H9 (cell line): ENCODE data around the gene TMEM200A. TPM values are rescaled to one million over a fixed set of nuclear protein-coding genes. Genes with fewer than 3 reads are reported as not detected.

ENCODE experiments used
- DNase-seq: peaks from one replicate; pipeline ENCODE4 v3.0.0-alpha.2; 2017
- H2AFZ ChIP-seq: one replicate; pipeline ENCODE4 v1.6.1; 2013; ENCODE audit warnings: mild to moderate bottlenecking, low read length, control low read depth, moderate library complexity
- H2AK5ac ChIP-seq: 2 replicates; pipeline ENCODE4 v1.6.1; 2013; ENCODE audit warnings: low read length, control low read depth, mixed read lengths; ENCODE audit not compliant: insufficient read length
- H2BK120ac ChIP-seq: one replicate; pipeline ENCODE4 v1.6.1; 2013; ENCODE audit warnings: low read depth, mild to moderate bottlenecking, low read length, control low read depth, inconsistent platforms; ENCODE audit not compliant: poor library complexity, severe bottlenecking
- H2BK12ac ChIP-seq: 2 replicates; pipeline ENCODE4 v1.6.1; 2013; ENCODE audit warnings: low read length, control low read depth, mixed read lengths, low read depth; ENCODE audit not compliant: insufficient read length
- H2BK15ac ChIP-seq: 2 replicates; pipeline ENCODE4 v1.6.1; 2013; ENCODE audit warnings: low read depth, low read length, control low read depth
- H2BK20ac ChIP-seq: one replicate; pipeline ENCODE4 v1.6.1; 2013; ENCODE audit warnings: low read depth, mild to moderate bottlenecking, low read length, control low read depth, inconsistent platforms; ENCODE audit not compliant: poor library complexity, severe bottlenecking
- H2BK5ac ChIP-seq: 2 replicates; pipeline ENCODE4 v1.6.1; 2013; ENCODE audit warnings: low read length, control low read depth, mixed read lengths; ENCODE audit not compliant: insufficient read length
- H3K14ac ChIP-seq: 2 replicates; pipeline ENCODE4 v1.6.1; 2013; ENCODE audit warnings: low read length, control low read depth; ENCODE audit not compliant: insufficient read depth
- H3K18ac ChIP-seq: 2 replicates; pipeline ENCODE4 v1.6.1; 2013; ENCODE audit warnings: low read depth, mild to moderate bottlenecking, mixed read lengths, low read length, control low read depth; ENCODE audit not compliant: insufficient read length
- H3K23ac ChIP-seq: 2 replicates; pipeline ENCODE4 v1.6.1; 2013; ENCODE audit warnings: low read length, control low read depth, mixed read lengths, low read depth; ENCODE audit not compliant: insufficient read length
- H3K23me2 ChIP-seq: 2 replicates; pipeline ENCODE4 v1.6.1; 2013; ENCODE audit warnings: low read depth, mild to moderate bottlenecking, mixed read lengths, low read length, control low read depth; ENCODE audit not compliant: insufficient read length, poor library complexity, severe bottlenecking
- H3K27ac ChIP-seq: 2 replicates; pipeline ENCODE4 v1.5.1; 2013; ENCODE audit warnings: low read length, control low read depth, mixed read lengths, low read depth; ENCODE audit not compliant: insufficient read length
- H3K27me3 ChIP-seq: 2 replicates; pipeline ENCODE4 v1.6.1; 2013; ENCODE audit warnings: low read length, control low read depth, inconsistent platforms; ENCODE audit not compliant: insufficient read depth
- H3K4ac ChIP-seq: 2 replicates; pipeline ENCODE4 v1.6.1; 2013; ENCODE audit warnings: low read depth, mild to moderate bottlenecking, control low read depth, inconsistent platforms, low read length, moderate library complexity
- H3K4me1 ChIP-seq: 2 replicates; pipeline ENCODE4 v1.6.1; 2013; ENCODE audit warnings: low read length, control low read depth, inconsistent platforms; ENCODE audit not compliant: insufficient read depth
- H3K4me2 ChIP-seq: 2 replicates; pipeline ENCODE4 v1.6.1; 2013; ENCODE audit warnings: low read length, control low read depth, mixed read lengths; ENCODE audit not compliant: insufficient read length, insufficient read depth
- H3K56ac ChIP-seq: 2 replicates; pipeline ENCODE4 v1.6.1; 2013; ENCODE audit warnings: low read depth, mild to moderate bottlenecking, mixed read lengths, low read length, control low read depth; ENCODE audit not compliant: insufficient read length
- H3K79me1 ChIP-seq: 2 replicates; pipeline ENCODE4 v1.6.1; 2013; ENCODE audit warnings: low read depth, mild to moderate bottlenecking, moderate library complexity, low read length, control low read depth, inconsistent platforms; ENCODE audit not compliant: insufficient read depth, poor library complexity, severe bottlenecking
- H3K79me2 ChIP-seq: 2 replicates; pipeline ENCODE4 v1.6.1; 2013; ENCODE audit warnings: low read length, control low read depth, inconsistent platforms; ENCODE audit not compliant: insufficient read depth
- H3K9ac ChIP-seq: 2 replicates; pipeline ENCODE4 v1.6.1; 2013; ENCODE audit warnings: low read length, control low read depth, mixed read lengths; ENCODE audit not compliant: insufficient read length; ENCODE audit errors: extremely low read depth
- H3K9me3 ChIP-seq: one replicate; pipeline ENCODE4 v1.6.1; 2013; ENCODE audit warnings: low read depth, low read length, inconsistent platforms; ENCODE audit not compliant: control insufficient read depth
- H3T11ph ChIP-seq: one replicate; pipeline ENCODE4 v1.6.1; 2013; ENCODE audit warnings: mild to moderate bottlenecking, low read length, control low read depth, inconsistent platforms
- H4K20me1 ChIP-seq: one replicate; pipeline ENCODE4 v1.6.1; 2013; ENCODE audit not compliant: control insufficient read depth, insufficient read length, insufficient read depth
- H4K5ac ChIP-seq: 2 replicates; pipeline ENCODE4 v1.6.1; 2013; ENCODE audit warnings: low read depth, mild to moderate bottlenecking, mixed read lengths, low read length, control low read depth; ENCODE audit not compliant: insufficient read length
- H4K8ac ChIP-seq: replicated peaks from 2 replicates; pipeline ENCODE4 v1.6.1; 2013; ENCODE audit warnings: low read length, control low read depth, mixed read lengths, low read depth; ENCODE audit not compliant: insufficient read length
- H4K91ac ChIP-seq: 2 replicates; pipeline ENCODE4 v1.6.1; 2013; ENCODE audit warnings: low read depth, mild to moderate bottlenecking, moderate library complexity, mixed read lengths, low read length, control low read depth; ENCODE audit not compliant: insufficient read length
- H3K27ac Mint-ChIP-seq, 3 experiments: 2 replicates in 2 of 3; 3 replicates in 1 of 3; pipeline ENCODE4 v1.8.0; 2020 to 2021; ENCODE audit warnings: mixed read lengths in 3 of 3, mild to moderate bottlenecking in 1 of 3, moderate library complexity in 1 of 3
- H3K27me3 Mint-ChIP-seq: 2 replicates; pipeline ENCODE4 v1.8.0; 2021; ENCODE audit warnings: low read depth, mild to moderate bottlenecking, moderate library complexity, mixed read lengths
- H3K36me3 Mint-ChIP-seq, 3 experiments: 2 replicates in 2 of 3; 3 replicates in 1 of 3; pipeline ENCODE4 v1.8.0; 2020 to 2021; ENCODE audit warnings: low read depth in 3 of 3, mixed read lengths in 3 of 3; ENCODE audit not compliant: insufficient read depth in 1 of 3
- H3K4me1 Mint-ChIP-seq, 2 experiments: 2 replicates each; pipeline ENCODE4 v1.8.0; 2020; ENCODE audit warnings: mixed read lengths in 2 of 2
- H3K4me3 Mint-ChIP-seq, 2 experiments: 2 replicates in 1 of 2; 3 replicates in 1 of 2; pipeline ENCODE4 v1.8.0; 2020 to 2021; ENCODE audit warnings: mild to moderate bottlenecking in 2 of 2, mixed read lengths in 2 of 2, moderate library complexity in 1 of 2
- H3K9me3 Mint-ChIP-seq, 2 experiments: 2 replicates in 1 of 2; 3 replicates in 1 of 2; pipeline ENCODE4 v1.8.0; 2020; ENCODE audit warnings: mild to moderate bottlenecking in 2 of 2, mixed read lengths in 2 of 2, moderate library complexity in 1 of 2
- CTCF ChIP-seq: fragments of 200-600 bp; sonication (generic); conservative IDR thresholded peaks from 3 replicates; pipeline ENCODE4 v1.8.0; 2021; ENCODE audit warnings: antibody characterized with exemption, mild to moderate bottlenecking
- WGBS: extraction: QIAGEN DNeasy Blood & Tissue Kit; methylation state at CpG from one replicate; pipeline ENCODE4 v1.1.7; 2013; ENCODE audit warnings: missing lambda C conversion rate, low lambda C conversion rate, mixed read lengths; ENCODE audit not compliant: insufficient read length; ENCODE audit errors: extremely low coverage; 5-methylcytosine and 5-hydroxymethylcytosine counted together
- total RNA-seq: library from RNA; stranded (reverse); gene quantifications from 2 replicates; pipeline ENCODE4 v1.2.1, GENCODE V29; 2021

TMEM200A gene
- total RNA-seq, 1 experiment from 2014 or later = 6.1 TPM

GRCh38 chr6:130362128-130362527, 3.7 kb upstream of the TMEM200A start:
- H3K9me3 ChIP-seq = no peaks in the 10 kb centered on the region
- no CpG with 5 or more reads among the region's 4 CpGs for WGBS
- no peak overlapping the region for H2BK15ac ChIP-seq
- Mint-ChIP-seq H3K27ac (no peak overlapping the region), H3K9me3 (peaks cover 4 to 9% of the 10 kb centered on the region in 2 experiments; a peak in 3 of 5 replicates), H3K4me3 (no peak overlapping the region), H3K4me1 (peaks cover 20 to 22% of the 10 kb centered on the region in 2 experiments), H3K27me3 (peaks cover 11% of the 10 kb centered on the region), H3K36me3 (peaks cover 3 to 19% (median 6%) of the 10 kb centered on the region in 3 experiments; a peak in 5 of 7 replicates)
- no peaks in the 10 kb centered on the region for H3K79me1 ChIP-seq
- no peak overlapping the region for H3K4ac ChIP-seq
- H4K20me1 ChIP-seq = no peaks in the 10 kb centered on the region
- no peak overlapping the region for H2BK5ac ChIP-seq
- H3K79me2 ChIP-seq = no peaks in the 10 kb centered on the region
- no peak for TF ChIP-seq CTCF
- H2BK120ac ChIP-seq = no peak overlapping the region
- no peak overlapping the region for H2BK12ac ChIP-seq
- no peak overlapping the region for H4K5ac ChIP-seq
- H3K4me2 ChIP-seq = no peak overlapping the region
- no peak for DNase-seq
- no peak overlapping the region for H3T11ph ChIP-seq
- H3K9ac ChIP-seq = no peak overlapping the region
- no peak overlapping the region for H3K18ac ChIP-seq
- H3K23ac ChIP-seq = no peak overlapping the region
- H3K56ac ChIP-seq = no peak overlapping the region
- no peak overlapping the region for H4K91ac ChIP-seq
- no peak overlapping the region for H4K8ac ChIP-seq
- H3K27me3 ChIP-seq = no peaks in the 10 kb centered on the region
- H2AK5ac ChIP-seq = no peak overlapping the region
- no peak overlapping the region for H2BK20ac ChIP-seq
- H3K14ac ChIP-seq = no peak overlapping the region
- H2AFZ ChIP-seq = no peak overlapping the region
- H3K23me2 ChIP-seq = peaks cover 10% of the 10 kb centered on the region
- no peaks in the 10 kb centered on the region for H3K4me1 ChIP-seq
- no peak overlapping the region for H3K27ac ChIP-seq
